CD14-positive monocyte (primary cell): ENCODE measurements around the gene CGN. TPM values are rescaled to one million over a fixed set of nuclear protein-coding genes. Genes with fewer than 3 reads are reported as not detected.
A peak's percentile ranks its signal among the peaks of the same experiment; 100 is the strongest.

ENCODE experiments used
- DNase-seq, 3 donors: peaks; one replicate each; pipeline ENCODE4 v3.0.0-alpha.2; 2011 to 2022
- H2AFZ ChIP-seq: 2 replicates; pipeline ENCODE4 v1.6.0; 2012; ENCODE audit warnings: mild to moderate bottlenecking, low read depth, low read length, inconsistent platforms; ENCODE audit not compliant: insufficient read depth, poor library complexity, severe bottlenecking
- H3K27ac ChIP-seq, 2 donors: 1 replicate in 1 of 2; 2 replicates in 1 of 2; pipeline ENCODE4 v1.5.1; 2012 to 2013; ENCODE audit warnings: low read length in 2 of 2, control low read depth in 1 of 2, inconsistent platforms in 1 of 2, low read depth in 1 of 2, mild to moderate bottlenecking in 1 of 2
- H3K27me3 ChIP-seq, 2 donors: one replicate each; pipeline versions ENCODE4 v1.6.0 to v1.6.1; 2011 to 2013; ENCODE audit warnings: low read length in 2 of 2; ENCODE audit not compliant: control insufficient read depth in 2 of 2, insufficient read depth in 2 of 2
- H3K36me3 ChIP-seq, 2 donors: replicated peaks in 1 of 2; 1 replicate in 1 of 2; 2 replicates in 1 of 2; pipeline versions ENCODE4 v1.5.1 to v1.6.1; 2012 to 2013; ENCODE audit warnings: low read length in 2 of 2, control low read depth in 1 of 2, inconsistent platforms in 1 of 2, mild to moderate bottlenecking in 1 of 2; ENCODE audit not compliant: insufficient read depth in 2 of 2, control insufficient read depth in 1 of 2
- H3K4me1 ChIP-seq, 2 donors: 1 replicate in 1 of 2; 2 replicates in 1 of 2; pipeline versions ENCODE4 v1.5.1 to v1.6.1; 2012 to 2013; ENCODE audit warnings: low read length in 2 of 2, control low read depth in 1 of 2, inconsistent platforms in 1 of 2, mild to moderate bottlenecking in 1 of 2, moderate library complexity in 1 of 2; ENCODE audit not compliant: insufficient read depth in 2 of 2, control insufficient read depth in 1 of 2
- H3K4me2 ChIP-seq: replicated peaks from 2 replicates; pipeline ENCODE3; 2012; ENCODE audit warnings: low read length, moderate library complexity, mild to moderate bottlenecking; ENCODE audit not compliant: poor library complexity, severe bottlenecking; ENCODE audit errors: extremely low read depth
- H3K4me3 ChIP-seq, 3 experiments: fragments of 200-600 bp in 1 of 3; sonication (generic) in 1 of 3; replicated peaks in 1 of 3; 1 replicate in 2 of 3; 2 replicates in 1 of 3; pipeline ENCODE4 v1.5.1; 2011 to 2013; ENCODE audit warnings: low read length in 3 of 3, mild to moderate bottlenecking in 3 of 3, control low read depth in 2 of 3, low read depth in 2 of 3, inconsistent platforms in 1 of 3, moderate library complexity in 1 of 3
- H3K79me2 ChIP-seq: 2 replicates; pipeline ENCODE4 v1.6.0; 2012; ENCODE audit warnings: mild to moderate bottlenecking, control low read depth, inconsistent platforms, low read length, moderate library complexity; ENCODE audit not compliant: insufficient read depth
- H3K9ac ChIP-seq: 2 replicates; pipeline ENCODE4 v1.6.0; 2017; ENCODE audit warnings: low read length, mild to moderate bottlenecking; ENCODE audit not compliant: insufficient read depth, poor library complexity, severe bottlenecking
- H3K9me3 ChIP-seq, 2 donors: replicated peaks in 1 of 2; 1 replicate in 1 of 2; 2 replicates in 1 of 2; pipeline versions ENCODE4 v1.5.1 to v1.6.1; 2012 to 2013; ENCODE audit warnings: low read length in 2 of 2, control low read depth in 1 of 2; ENCODE audit not compliant: control insufficient read depth in 1 of 2, insufficient read depth in 1 of 2
- H4K20me1 ChIP-seq: 2 replicates; pipeline ENCODE4 v1.6.0; 2012; ENCODE audit warnings: mild to moderate bottlenecking, low read length, control low read depth, moderate library complexity; ENCODE audit not compliant: insufficient read depth
- H3K27ac Mint-ChIP-seq, 7 donors: one replicate each; pipeline ENCODE4 v1.8.0; 2020; ENCODE audit warnings: mild to moderate bottlenecking in 7 of 7, mixed read lengths in 7 of 7, moderate library complexity in 6 of 7, inconsistent platforms in 2 of 7
- H3K27me3 Mint-ChIP-seq, 3 donors: one replicate each; pipeline ENCODE4 v1.8.0; 2021 to 2022; ENCODE audit warnings: low read depth in 3 of 3, mild to moderate bottlenecking in 3 of 3, mixed read lengths in 3 of 3, moderate library complexity in 3 of 3, inconsistent platforms in 1 of 3
- H3K36me3 Mint-ChIP-seq, 2 donors: one replicate each; pipeline ENCODE4 v1.8.0; 2020; ENCODE audit warnings: mixed read lengths in 2 of 2, inconsistent platforms in 1 of 2, mild to moderate bottlenecking in 1 of 2
- H3K4me1 Mint-ChIP-seq: one replicate; pipeline ENCODE4 v1.8.0; 2020; ENCODE audit warnings: mild to moderate bottlenecking, mixed read lengths
- H3K4me3 Mint-ChIP-seq, 2 donors: one replicate each; pipeline ENCODE4 v1.8.0; 2020; ENCODE audit warnings: mild to moderate bottlenecking in 2 of 2, mixed read lengths in 2 of 2, moderate library complexity in 1 of 2
- H3K9me3 Mint-ChIP-seq, 7 donors: one replicate each; pipeline ENCODE4 v1.8.0; 2020 to 2022; ENCODE audit warnings: mixed read lengths in 7 of 7, mild to moderate bottlenecking in 6 of 7, moderate library complexity in 6 of 7, inconsistent platforms in 2 of 7
- CTCF ChIP-seq: fragments of 200-600 bp; IDR thresholded peaks from one replicate; pipeline ENCODE4 v1.8.0; 2022; ENCODE audit warnings: antibody characterized with exemption, mild to moderate bottlenecking
- WGBS: methylation state at CpG from one replicate; pipeline ENCODE4 v1.1.5; 2013; ENCODE audit warnings: missing lambda C conversion rate; ENCODE audit not compliant: insufficient coverage; 5-methylcytosine and 5-hydroxymethylcytosine counted together
- intact Hi-C, 2 donors: fragments of 100-400 bp; cut with micrococcal nuclease; formaldehyde crosslinking; loops; one replicate each; pipeline versions ENCODE4 v1.15.0 to v1.15.1; 2023
- polyA plus RNA-seq, 3 donors: library from polyadenylated mRNA; depleted of rRNA in 1 of 3; unstranded in 2 of 3; stranded (reverse) in 1 of 3; fragments of 300-500 nt in 2 of 3; fragments of >200 nt in 1 of 3; fragmentation: Illumina TruSeq in 2 of 3; gene quantifications; 1 replicate in 2 of 3; 2 replicates in 1 of 3; pipeline ENCODE4 v1.2.3, GENCODE V29; 2012 to 2021

The CGN gene
- polyA plus RNA-seq, 3 donors, result not detected

GRCh38 chr1:151541752-151542151 is 30.6 kb downstream of the CGN start:
- peak overlapping the region in 1 of 2 donors; percentile 96 for H3K4me3 Mint-ChIP-seq
- Histone ChIP-seq H4K20me1 (no peaks in the 10 kb centered on the region), H3K4me2 (no peak overlapping the region), H3K36me3 (no peaks in the 10 kb centered on the region), H3K27ac (no peak overlapping the region), H2AFZ (no peak overlapping the region), H3K9me3 (no peaks in the 10 kb centered on the region), H3K4me1 (peaks cover 21% of the 10 kb centered on the region in 2 donors), H3K27me3 (peaks cover 5 to 20% of the 10 kb centered on the region in 2 donors), H3K79me2 (no peaks in the 10 kb centered on the region), H3K4me3 (no peak overlapping the region), H3K9ac (no peak overlapping the region)
- H3K4me1 Mint-ChIP-seq, result peaks cover 24% of the 10 kb centered on the region
- no peak for DNase-seq
- H3K36me3 Mint-ChIP-seq, result peaks cover 0 to 5% of the 10 kb centered on the region in 2 donors
- no peaks in the 10 kb centered on the region for H3K9me3 Mint-ChIP-seq
- TF ChIP-seq CTCF, result no peak
- peaks cover 21 to 30% (median 27%) of the 10 kb centered on the region in 3 donors for H3K27me3 Mint-ChIP-seq
- H3K27ac Mint-ChIP-seq, result peak overlapping the region in 1 of 7 donors; percentile 18
- 95% methylated on average over 5 of the region's 5 CpGs for WGBS
- intact Hi-C loops, result loop anchor here in 1 of 2 donors (5.0 kb wide), 1 partner anchor 84 kb away; the partner anchor contains the start of gene POGZ

GRCh38 chr1:151542710-151543129 is 31.5 kb downstream of the CGN start:
- H2AFZ ChIP-seq, result no peak overlapping the region
- DNase-seq, result no peak
- H3K27ac Mint-ChIP-seq, result peak overlapping the region in 1 of 7 donors; percentile 24
- intact Hi-C loops, result loop anchor here in 1 of 2 donors (5.0 kb wide), 1 partner anchor 85 kb away; the partner anchor contains the start of gene POGZ
- H4K20me1 ChIP-seq, result no peaks in the 10 kb centered on the region
- no peaks in the 10 kb centered on the region for H3K9me3 ChIP-seq
- peaks cover 5 to 20% of the 10 kb centered on the region in 2 donors for H3K27me3 ChIP-seq
- no peak overlapping the region for H3K9ac ChIP-seq
- H3K79me2 ChIP-seq, result no peaks in the 10 kb centered on the region
- peaks cover 21 to 30% (median 27%) of the 10 kb centered on the region in 3 donors for H3K27me3 Mint-ChIP-seq
- H3K4me3 ChIP-seq, result no peak overlapping the region
- 94% methylated on average over 2 of the region's 3 CpGs for WGBS
- no peak overlapping the region for H3K4me3 Mint-ChIP-seq
- H3K4me1 ChIP-seq, result peaks cover 21% of the 10 kb centered on the region in 2 donors
- TF ChIP-seq CTCF, result no peak
- no peaks in the 10 kb centered on the region for H3K9me3 Mint-ChIP-seq
- peaks cover 0 to 5% of the 10 kb centered on the region in 2 donors for H3K36me3 Mint-ChIP-seq
- no peak overlapping the region for H3K27ac ChIP-seq
- H3K4me2 ChIP-seq, result no peak overlapping the region
- peaks cover 30% of the 10 kb centered on the region for H3K4me1 Mint-ChIP-seq
- no peaks in the 10 kb centered on the region for H3K36me3 ChIP-seq
